CD14-positive monocyte (primary cell): Measurements from ENCODE around the gene GRM4. TPM values are rescaled to one million over a fixed set of nuclear protein-coding genes. Genes with fewer than 3 reads are reported as not detected.

Source experiments
- DNase-seq, 3 donors: peaks; one replicate each; pipeline ENCODE4 v3.0.0-alpha.2; 2011 to 2022
- H2AFZ ChIP-seq: 2 replicates; pipeline ENCODE4 v1.6.0; 2012; ENCODE audit warnings: mild to moderate bottlenecking, low read depth, low read length, inconsistent platforms; ENCODE audit not compliant: insufficient read depth, poor library complexity, severe bottlenecking
- H3K27ac ChIP-seq, 2 donors: 1 replicate in 1 of 2; 2 replicates in 1 of 2; pipeline ENCODE4 v1.5.1; 2012 to 2013; ENCODE audit warnings: low read length in 2 of 2, control low read depth in 1 of 2, inconsistent platforms in 1 of 2, low read depth in 1 of 2, mild to moderate bottlenecking in 1 of 2
- H3K27me3 ChIP-seq, 2 donors: one replicate each; pipeline versions ENCODE4 v1.6.0 to v1.6.1; 2011 to 2013; ENCODE audit warnings: low read length in 2 of 2; ENCODE audit not compliant: control insufficient read depth in 2 of 2, insufficient read depth in 2 of 2
- H3K36me3 ChIP-seq, 2 donors: replicated peaks in 1 of 2; 1 replicate in 1 of 2; 2 replicates in 1 of 2; pipeline versions ENCODE4 v1.5.1 to v1.6.1; 2012 to 2013; ENCODE audit warnings: low read length in 2 of 2, control low read depth in 1 of 2, inconsistent platforms in 1 of 2, mild to moderate bottlenecking in 1 of 2; ENCODE audit not compliant: insufficient read depth in 2 of 2, control insufficient read depth in 1 of 2
- H3K4me1 ChIP-seq, 2 donors: 1 replicate in 1 of 2; 2 replicates in 1 of 2; pipeline versions ENCODE4 v1.5.1 to v1.6.1; 2012 to 2013; ENCODE audit warnings: low read length in 2 of 2, control low read depth in 1 of 2, inconsistent platforms in 1 of 2, mild to moderate bottlenecking in 1 of 2, moderate library complexity in 1 of 2; ENCODE audit not compliant: insufficient read depth in 2 of 2, control insufficient read depth in 1 of 2
- H3K4me2 ChIP-seq: replicated peaks from 2 replicates; pipeline ENCODE3; 2012; ENCODE audit warnings: low read length, moderate library complexity, mild to moderate bottlenecking; ENCODE audit not compliant: poor library complexity, severe bottlenecking; ENCODE audit errors: extremely low read depth
- H3K4me3 ChIP-seq, 3 experiments: fragments of 200-600 bp in 1 of 3; sonication (generic) in 1 of 3; replicated peaks in 1 of 3; 1 replicate in 2 of 3; 2 replicates in 1 of 3; pipeline ENCODE4 v1.5.1; 2011 to 2013; ENCODE audit warnings: low read length in 3 of 3, mild to moderate bottlenecking in 3 of 3, control low read depth in 2 of 3, low read depth in 2 of 3, inconsistent platforms in 1 of 3, moderate library complexity in 1 of 3
- H3K79me2 ChIP-seq: 2 replicates; pipeline ENCODE4 v1.6.0; 2012; ENCODE audit warnings: mild to moderate bottlenecking, control low read depth, inconsistent platforms, low read length, moderate library complexity; ENCODE audit not compliant: insufficient read depth
- H3K9ac ChIP-seq: 2 replicates; pipeline ENCODE4 v1.6.0; 2017; ENCODE audit warnings: low read length, mild to moderate bottlenecking; ENCODE audit not compliant: insufficient read depth, poor library complexity, severe bottlenecking
- H3K9me3 ChIP-seq, 2 donors: replicated peaks in 1 of 2; 1 replicate in 1 of 2; 2 replicates in 1 of 2; pipeline versions ENCODE4 v1.5.1 to v1.6.1; 2012 to 2013; ENCODE audit warnings: low read length in 2 of 2, control low read depth in 1 of 2; ENCODE audit not compliant: control insufficient read depth in 1 of 2, insufficient read depth in 1 of 2
- H4K20me1 ChIP-seq: 2 replicates; pipeline ENCODE4 v1.6.0; 2012; ENCODE audit warnings: mild to moderate bottlenecking, low read length, control low read depth, moderate library complexity; ENCODE audit not compliant: insufficient read depth
- H3K27ac Mint-ChIP-seq, 7 donors: one replicate each; pipeline ENCODE4 v1.8.0; 2020; ENCODE audit warnings: mild to moderate bottlenecking in 7 of 7, mixed read lengths in 7 of 7, moderate library complexity in 6 of 7, inconsistent platforms in 2 of 7
- H3K27me3 Mint-ChIP-seq, 3 donors: one replicate each; pipeline ENCODE4 v1.8.0; 2021 to 2022; ENCODE audit warnings: low read depth in 3 of 3, mild to moderate bottlenecking in 3 of 3, mixed read lengths in 3 of 3, moderate library complexity in 3 of 3, inconsistent platforms in 1 of 3
- H3K36me3 Mint-ChIP-seq, 2 donors: one replicate each; pipeline ENCODE4 v1.8.0; 2020; ENCODE audit warnings: mixed read lengths in 2 of 2, inconsistent platforms in 1 of 2, mild to moderate bottlenecking in 1 of 2
- H3K4me1 Mint-ChIP-seq: one replicate; pipeline ENCODE4 v1.8.0; 2020; ENCODE audit warnings: mild to moderate bottlenecking, mixed read lengths
- H3K4me3 Mint-ChIP-seq, 2 donors: one replicate each; pipeline ENCODE4 v1.8.0; 2020; ENCODE audit warnings: mild to moderate bottlenecking in 2 of 2, mixed read lengths in 2 of 2, moderate library complexity in 1 of 2
- H3K9me3 Mint-ChIP-seq, 7 donors: one replicate each; pipeline ENCODE4 v1.8.0; 2020 to 2022; ENCODE audit warnings: mixed read lengths in 7 of 7, mild to moderate bottlenecking in 6 of 7, moderate library complexity in 6 of 7, inconsistent platforms in 2 of 7
- WGBS: methylation state at CpG from one replicate; pipeline ENCODE4 v1.1.5; 2013; ENCODE audit warnings: missing lambda C conversion rate; ENCODE audit not compliant: insufficient coverage; 5-methylcytosine and 5-hydroxymethylcytosine counted together
- intact Hi-C, 2 donors: fragments of 100-400 bp; cut with micrococcal nuclease; formaldehyde crosslinking; loops; one replicate each; pipeline versions ENCODE4 v1.15.0 to v1.15.1; 2023
- polyA plus RNA-seq, 3 donors: library from polyadenylated mRNA; depleted of rRNA in 1 of 3; unstranded in 2 of 3; stranded (reverse) in 1 of 3; fragments of 300-500 nt in 2 of 3; fragments of >200 nt in 1 of 3; fragmentation: Illumina TruSeq in 2 of 3; gene quantifications; 1 replicate in 2 of 3; 2 replicates in 1 of 3; pipeline ENCODE4 v1.2.3, GENCODE V29; 2012 to 2021
- TF ChIP-seq, protein P1 (sequence below): fragments of 200-600 bp; IDR thresholded peaks from one replicate; pipeline ENCODE4 v1.8.0; 2022; ENCODE audit warnings: antibody characterized with exemption, mild to moderate bottlenecking

GRM4 gene
- polyA plus RNA-seq, 3 donors = not detected

DNA sequence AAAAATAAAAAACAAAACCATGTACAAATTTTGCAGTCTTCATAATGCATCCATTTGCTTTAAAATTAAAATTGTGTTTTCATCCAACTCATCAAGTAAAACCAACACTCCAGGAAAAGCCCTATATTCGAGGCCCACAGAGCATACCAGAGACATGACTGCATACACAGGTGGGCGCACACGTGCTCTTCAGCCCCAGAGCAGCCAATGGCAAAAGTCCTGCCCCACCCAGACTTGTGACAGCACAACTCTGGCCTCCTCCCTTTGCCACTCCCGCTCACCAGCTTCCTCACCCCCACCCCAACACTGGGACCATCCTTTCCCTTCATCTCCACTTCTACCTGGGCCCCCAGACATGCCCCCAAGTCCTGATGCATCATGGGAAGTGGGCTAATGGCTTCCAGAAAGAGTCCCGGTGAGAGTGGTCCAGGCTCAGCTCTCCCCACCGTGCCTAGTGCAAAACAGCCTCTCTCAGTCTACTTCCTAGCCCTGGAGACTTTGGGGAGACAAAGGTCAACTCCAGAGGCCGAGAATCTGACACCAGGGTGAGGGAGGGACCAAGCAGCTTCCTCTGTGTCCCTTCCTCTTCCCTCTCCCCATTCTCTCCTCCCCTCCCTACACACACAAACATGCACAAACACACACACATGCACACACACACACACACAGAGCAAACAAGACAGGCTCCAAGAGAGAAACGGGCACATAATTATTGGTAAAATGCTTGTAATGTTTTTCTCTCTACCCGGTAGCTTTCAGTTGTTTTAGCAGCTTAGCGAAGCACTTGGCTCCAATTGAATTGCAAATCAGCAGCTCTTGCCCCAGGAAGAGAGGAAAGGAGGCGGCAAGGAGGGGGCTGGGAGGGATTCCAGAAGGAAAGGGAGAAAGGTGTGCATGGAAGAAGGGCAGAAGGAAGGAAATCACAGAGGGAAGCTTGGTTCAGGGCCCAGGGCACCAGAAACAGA is 14.3 kb downstream of the GRM4 start:
- Mint-ChIP-seq H3K4me3 (no peak overlapping the region), H3K27me3 (peaks cover 10 to 34% (median 26%) of the 10 kb centered on the region in 3 donors), H3K9me3 (peaks cover 0 to 2% (median 0%) of the 10 kb centered on the region in 7 donors), H3K36me3 (no peaks in the 10 kb centered on the region), H3K27ac (peak overlapping the region in 1 of 7 donors; percentile 6), H3K4me1 (peaks cover 4% of the 10 kb centered on the region)
- Histone ChIP-seq H3K4me3 (no peak overlapping the region), H2AFZ (no peak overlapping the region), H3K4me1 (no peaks in the 10 kb centered on the region), H3K9me3 (no peaks in the 10 kb centered on the region), H3K27me3 (no peaks in the 10 kb centered on the region), H3K79me2 (no peaks in the 10 kb centered on the region), H4K20me1 (no peaks in the 10 kb centered on the region), H3K36me3 (no peaks in the 10 kb centered on the region), H3K27ac (no peak overlapping the region), H3K9ac (no peak overlapping the region), H3K4me2 (no peak overlapping the region)
- TF ChIP-seq, protein P1, sequence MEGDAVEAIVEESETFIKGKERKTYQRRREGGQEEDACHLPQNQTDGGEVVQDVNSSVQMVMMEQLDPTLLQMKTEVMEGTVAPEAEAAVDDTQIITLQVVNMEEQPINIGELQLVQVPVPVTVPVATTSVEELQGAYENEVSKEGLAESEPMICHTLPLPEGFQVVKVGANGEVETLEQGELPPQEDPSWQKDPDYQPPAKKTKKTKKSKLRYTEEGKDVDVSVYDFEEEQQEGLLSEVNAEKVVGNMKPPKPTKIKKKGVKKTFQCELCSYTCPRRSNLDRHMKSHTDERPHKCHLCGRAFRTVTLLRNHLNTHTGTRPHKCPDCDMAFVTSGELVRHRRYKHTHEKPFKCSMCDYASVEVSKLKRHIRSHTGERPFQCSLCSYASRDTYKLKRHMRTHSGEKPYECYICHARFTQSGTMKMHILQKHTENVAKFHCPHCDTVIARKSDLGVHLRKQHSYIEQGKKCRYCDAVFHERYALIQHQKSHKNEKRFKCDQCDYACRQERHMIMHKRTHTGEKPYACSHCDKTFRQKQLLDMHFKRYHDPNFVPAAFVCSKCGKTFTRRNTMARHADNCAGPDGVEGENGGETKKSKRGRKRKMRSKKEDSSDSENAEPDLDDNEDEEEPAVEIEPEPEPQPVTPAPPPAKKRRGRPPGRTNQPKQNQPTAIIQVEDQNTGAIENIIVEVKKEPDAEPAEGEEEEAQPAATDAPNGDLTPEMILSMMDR = no peak
- intact Hi-C loops = no loop called here
- no peak for DNase-seq
- 20% methylated on average over 10 of the region's 11 CpGs for WGBS

DNA sequence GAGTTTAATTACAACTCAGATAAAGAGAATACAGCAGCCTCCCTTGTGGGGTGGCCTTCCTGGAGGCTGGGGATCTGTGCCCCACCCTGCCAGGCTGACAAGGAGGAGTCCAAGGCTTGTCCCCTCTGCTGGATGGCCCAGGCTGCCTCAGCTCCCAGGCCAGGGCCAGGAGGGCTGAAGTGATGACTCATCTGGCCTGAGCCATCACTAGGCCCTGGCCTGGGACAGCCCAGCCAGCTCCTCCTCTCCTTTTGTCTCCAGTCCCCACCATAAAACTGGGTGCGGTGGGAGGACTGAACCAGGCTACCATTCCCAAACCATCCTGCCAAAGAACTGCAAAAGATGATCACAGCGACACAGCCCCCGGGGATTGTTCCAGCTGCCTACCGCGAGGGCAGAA is 15.0 kb downstream of the GRM4 start:
- Histone ChIP-seq H2AFZ (no peak overlapping the region), H3K27ac (no peak overlapping the region), H4K20me1 (no peaks in the 10 kb centered on the region), H3K9me3 (no peaks in the 10 kb centered on the region), H3K27me3 (no peaks in the 10 kb centered on the region), H3K4me3 (no peak overlapping the region), H3K36me3 (no peaks in the 10 kb centered on the region), H3K79me2 (no peaks in the 10 kb centered on the region), H3K9ac (no peak overlapping the region), H3K4me2 (no peak overlapping the region), H3K4me1 (no peaks in the 10 kb centered on the region)
- TF ChIP-seq, protein P1 = no peak
- peaks cover 10 to 31% (median 25%) of the 10 kb centered on the region in 3 donors for H3K27me3 Mint-ChIP-seq
- no peak overlapping the region for H3K4me3 Mint-ChIP-seq
- H3K9me3 Mint-ChIP-seq = peaks cover 0 to 2% (median 0%) of the 10 kb centered on the region in 7 donors
- no peak overlapping the region for H3K27ac Mint-ChIP-seq
- no peaks in the 10 kb centered on the region for H3K36me3 Mint-ChIP-seq
- no peak for DNase-seq
- WGBS = 100% methylated on average over 2 of the region's 5 CpGs
- intact Hi-C loops = no loop called here
- H3K4me1 Mint-ChIP-seq = peaks cover 4% of the 10 kb centered on the region
